GM12875 (cell line): ENCODE results near the gene RBM12.
A peak's percentile ranks its signal among the peaks of the same experiment; 100 is the strongest.

Experiments
- H3K4me3 ChIP-seq: one replicate; pipeline ENCODE4 v1.5.1; 2011; ENCODE audit warnings: low read depth, low read length, control low read depth
- CTCF ChIP-seq: IDR thresholded peaks from 2 replicates; pipeline ENCODE4 v1.5.1; 2011; ENCODE audit warnings: low read depth, mild to moderate bottlenecking, control low read depth, inconsistent platforms, low read length, moderate library complexity, borderline replicate concordance; ENCODE audit not compliant: insufficient read depth

RBM12 gene

GRCh38 chr20:35699957-35700624 lies 35.4 kb upstream of the RBM12 start:
- no peak for TF ChIP-seq CTCF
- peak overlapping the region; percentile 70 for H3K4me3 ChIP-seq

GRCh38 chr20:35699127-35699956 lies 34.6 kb upstream of the RBM12 start, which contains the start of the genes NFS1 and ROMO1:
Gene NFS1 (minus strand): TSS chr20:35699352. CDS start chr20:35699288, 64 bp downstream.
Gene ROMO1 (plus strand): TSS chr20:35699405. CDS start chr20:35699633, 228 bp downstream.
- TF ChIP-seq CTCF = 0 out of 2 replicates have a peak, but pooled peaks have one; percentile 19
- H3K4me3 ChIP-seq = peak within 1 kb of the TSS; percentile 70

DNA sequence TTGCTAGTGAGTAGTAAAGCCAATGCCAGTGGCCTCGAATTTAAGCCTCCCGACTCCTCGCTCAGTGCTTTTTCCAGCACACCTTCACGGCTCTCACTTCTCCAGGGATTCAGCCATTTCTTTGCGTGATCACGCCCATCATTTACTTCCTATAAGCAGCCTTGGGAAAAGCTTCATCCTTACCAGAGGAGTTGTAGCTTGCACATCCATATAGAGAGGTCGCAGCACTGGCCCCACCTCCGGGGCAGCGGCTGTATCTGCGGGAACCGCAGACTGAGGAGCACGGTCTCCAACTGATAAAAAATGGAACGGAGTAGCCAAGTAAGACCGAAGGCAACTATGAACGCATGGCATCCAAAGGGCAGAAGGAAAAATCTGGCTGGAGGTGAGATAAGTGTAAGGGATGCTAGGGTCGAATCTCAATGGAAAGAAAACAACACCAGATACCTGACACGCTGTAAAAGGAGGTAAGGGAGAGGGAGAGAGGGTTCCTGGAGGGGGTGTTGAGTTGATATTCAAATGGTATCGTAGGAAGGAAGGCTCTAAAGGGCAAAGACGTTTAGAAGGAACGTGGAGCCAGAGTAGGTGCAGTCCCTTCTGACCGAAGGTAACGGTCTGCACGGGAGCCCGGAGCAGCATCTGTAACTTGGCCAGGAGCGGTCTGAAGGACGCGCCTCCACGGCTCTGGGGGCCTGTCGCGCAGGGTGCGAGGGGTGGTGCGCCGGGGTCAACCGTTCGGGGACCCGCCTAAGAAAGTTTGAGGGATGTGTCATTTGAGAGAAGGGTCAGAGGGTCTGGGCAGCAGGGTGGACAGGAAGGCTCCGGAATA lies 33.8 kb upstream of the RBM12 start:
- peak overlapping the region; percentile 70 for H3K4me3 ChIP-seq
- TF ChIP-seq CTCF = no peak

DNA sequence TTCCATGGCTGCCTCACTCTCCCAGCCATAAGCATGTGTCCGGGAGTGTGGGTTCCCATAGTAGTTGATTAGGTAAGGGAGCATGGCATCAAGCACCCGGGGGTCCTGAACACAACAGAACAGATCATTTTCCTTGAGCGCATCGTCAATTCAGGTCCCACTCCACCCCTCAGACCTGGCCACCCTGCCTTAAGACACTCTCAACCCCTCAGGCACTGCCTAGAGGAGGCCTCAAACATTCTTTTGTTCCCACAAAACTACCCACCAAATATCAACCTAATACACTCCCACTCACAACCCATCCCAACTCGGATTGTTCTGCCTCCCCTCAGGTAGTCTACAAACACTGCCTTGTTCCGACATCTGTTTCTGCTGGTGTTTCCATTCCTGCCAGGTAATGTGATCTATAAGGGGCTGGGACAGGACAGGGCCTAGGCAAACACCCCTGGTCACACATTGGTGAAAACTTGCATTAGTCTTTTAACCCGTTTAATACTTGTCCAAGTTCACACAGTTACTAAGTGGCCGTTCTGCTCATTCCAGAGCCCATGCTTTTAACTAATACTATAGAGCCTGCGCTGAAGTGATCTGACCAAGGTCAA lies 33.1 kb upstream of the RBM12 start:
- no peak for TF ChIP-seq CTCF
- H3K4me3 ChIP-seq = no peak overlapping the region

DNA sequence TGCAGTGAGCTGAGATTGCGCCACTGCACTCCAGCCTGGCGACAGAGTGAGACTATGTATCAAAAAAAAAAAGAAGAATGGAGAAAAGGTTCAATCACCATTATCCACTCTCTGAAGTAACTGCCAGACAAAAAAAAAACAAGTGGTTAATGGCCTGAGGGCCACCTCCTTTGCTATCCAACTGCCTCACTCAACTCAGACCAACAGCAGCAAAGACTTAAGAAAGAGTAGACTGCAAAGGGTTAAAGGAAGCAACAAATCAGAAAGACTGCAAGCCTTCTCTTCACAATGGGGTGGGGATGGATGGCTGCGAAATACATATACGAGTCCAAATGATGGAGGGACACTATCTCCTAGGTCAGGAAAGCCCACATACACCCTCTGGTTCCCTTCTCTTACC lies 31.3 kb upstream of the RBM12 start:
- no peak overlapping the region for H3K4me3 ChIP-seq
- no peak for TF ChIP-seq CTCF

GRCh38 chr20:35695245-35695749 lies 30.6 kb upstream of the RBM12 start:
- H3K4me3 ChIP-seq = no peak overlapping the region
- TF ChIP-seq CTCF = no peak
